Heart right ventricle (tissue), 16 donors: ENCODE results near the gene SS18L1. TPM values are rescaled to one million over a fixed set of nuclear protein-coding genes. Genes with fewer than 3 reads are reported as not detected.

ENCODE experiments used
- ATAC-seq, 8 donors: fragments of 200-7000 bp; cut with Tn5 transposase; one replicate each; pipeline ENCODE4 v1.9.1; 2020; ENCODE audit warnings: mild to moderate bottlenecking in 8 of 8, moderate library complexity in 8 of 8, moderate number of reproducible peaks in 1 of 8
- DNase-seq, 2 donors: peaks; one replicate each; pipeline ENCODE4 v3.0.0-alpha.2; 2020
- H3K27ac ChIP-seq, 10 donors: fragments of 200-600 bp; sonication (generic) in 2 of 10; one replicate each; pipeline versions ENCODE4 v1.5.0 to v1.8.0; 2020 to 2022; ENCODE audit warnings: mild to moderate bottlenecking in 3 of 10
- H3K27me3 ChIP-seq, 7 donors: fragments of 200-600 bp; one replicate each; pipeline ENCODE4 v1.8.0; 2021 to 2022; ENCODE audit warnings: mild to moderate bottlenecking in 2 of 7
- H3K36me3 ChIP-seq, 9 donors: fragments of 200-600 bp; sonication (generic) in 1 of 9; one replicate each; pipeline versions ENCODE4 v1.5.0 to v1.8.0; 2020 to 2022; ENCODE audit warnings: mild to moderate bottlenecking in 2 of 9
- H3K4me1 ChIP-seq, 9 donors: fragments of 200-600 bp; sonication (generic) in 1 of 9; one replicate each; pipeline versions ENCODE4 v1.5.0 to v1.8.0; 2020 to 2022; ENCODE audit warnings: mild to moderate bottlenecking in 4 of 9
- H3K4me3 ChIP-seq, 10 donors: fragments of 200-600 bp; sonication (generic) in 2 of 10; one replicate each; pipeline versions ENCODE4 v1.5.0 to v1.8.0; 2020 to 2022; ENCODE audit warnings: mild to moderate bottlenecking in 7 of 10, moderate library complexity in 2 of 10
- H3K9me3 ChIP-seq, 11 donors: fragments of 200-600 bp in 10 of 11; sonication (generic) in 2 of 11; one replicate each; pipeline versions ENCODE4 v1.5.0 to v1.8.0; 2013 to 2022; ENCODE audit warnings: mild to moderate bottlenecking in 2 of 11, control low read depth in 1 of 11, moderate library complexity in 1 of 11
- WGBS, 2 donors: extraction: QIAGEN DNeasy Blood & Tissue Kit; methylation state at CpG; one replicate each; pipeline ENCODE4 v1.1.7; 2013; ENCODE audit warnings: inconsistent platforms in 1 of 2; 5-methylcytosine and 5-hydroxymethylcytosine counted together
- intact Hi-C, 10 donors: fragments of 100-400 bp; cut with DNase I; formaldehyde crosslinking; loops; one replicate each; pipeline versions ENCODE4 v1.11.1 to v1.14.2; 2022
- polyA plus RNA-seq, 2 donors: library from polyadenylated mRNA; stranded (reverse); fragments of 200-250 nt; gene quantifications; one replicate each; pipeline ENCODE4 v1.2.3, GENCODE V29; 2013
- total RNA-seq, 10 donors: library from RNA; stranded (reverse); fragmentation: NEBNext Ultra II Directional in 3 of 10; extraction: Animal tissue kit (Norgen Biotek cat#: 25700) in 3 of 10; gene quantifications; one replicate each; pipeline versions ENCODE4 v1.2.1 to v1.2.4, GENCODE V29; 2021 to 2023
- TF ChIP-seq, protein P1 (sequence below), 9 donors: fragments of 200-600 bp; sonication (generic) in 2 of 9; IDR thresholded peaks; one replicate each; pipeline versions ENCODE4 v1.5.0 to v1.8.0; 2021 to 2022; ENCODE audit warnings: antibody characterized with exemption in 9 of 9, mild to moderate bottlenecking in 5 of 9, moderate library complexity in 1 of 9
- donor health status: Arrhythmogenic right ventricular cardiomyopathy.
- donor health status: ischemic (EF 13 %, LVEDD 7.1; RV severe dilation, severe dysfunction).
- donor health status: healthy with polysubstance abuse.
- donor health status: DM: no; HTN: yes; CAD: no.
- donor health status: DM: no; HTN: no; CAD: no.
- donor health status: ischemic (EF 25% LVEDD 6.9; RV normal size, moderate dysfunction).
- donor health status: ischemic (EF 25% LVEDD 5.7; RV mildly dilated, moderate dysfunction).
- donor health status: healthy.
- donor health status: DM: yes; HTN: yes; CAD: no.
- donor health status: Ischemic cardiomyopathy.
- donor health status: ischemic (EF 35%, LVEDD 5.7; RV mildly dilated, moderate dysfunction).
- donor health status: nonischemic (EF 11% LVEDD 7.7; RV severe dilation, severe dysfunction).
- donor health status: DM: yes; HTN: yes; CAD: no.
- donor health status: PGD.
- donor health status: ischemic (EF 29% LVEDD 5.4; RV normal size, mild dysfunction).
- donor health status: nonischemic (EF 23%, LVEDD 6.1; RV moderate dilation, normal function).

The SS18L1 gene
- total and polyA plus RNA-seq, 12 donors, result 5.2 to 22.3 (median 7.4) TPM

DNA sequence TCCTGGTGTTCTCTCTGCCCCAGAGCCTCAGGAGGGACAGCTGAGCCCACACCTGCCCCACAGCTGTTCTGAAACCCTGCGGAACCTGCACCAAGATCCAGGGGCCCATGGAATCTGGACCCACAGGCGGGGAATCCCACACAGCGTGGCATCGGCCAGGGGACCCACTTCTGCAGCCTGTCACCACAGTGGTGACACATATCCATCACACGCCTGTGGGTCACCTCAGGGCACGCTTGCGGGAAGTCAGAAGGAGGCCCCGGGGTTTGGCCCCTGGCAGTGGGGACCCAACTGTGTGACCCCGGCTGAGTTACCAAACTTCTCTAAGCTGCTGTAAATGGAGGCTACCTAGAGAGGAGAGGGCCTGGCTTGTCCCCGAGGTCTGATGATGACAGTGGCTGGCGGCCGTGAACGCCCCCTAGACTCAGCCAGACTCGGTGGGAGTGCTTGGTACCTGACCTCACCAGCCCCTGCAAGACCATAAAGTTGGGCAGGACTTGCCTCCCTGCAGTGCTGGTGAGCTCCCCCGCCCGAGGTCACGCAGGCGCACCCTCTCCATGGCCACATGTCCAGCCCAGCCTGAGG lies 78.8 kb downstream of the SS18L1 start:
- intact Hi-C loops, result no loop called here
- no peak for ATAC-seq
- H3K27me3 ChIP-seq, result peaks cover 22 to 89% (median 71%) of the 10 kb centered on the region in 7 donors

DNA sequence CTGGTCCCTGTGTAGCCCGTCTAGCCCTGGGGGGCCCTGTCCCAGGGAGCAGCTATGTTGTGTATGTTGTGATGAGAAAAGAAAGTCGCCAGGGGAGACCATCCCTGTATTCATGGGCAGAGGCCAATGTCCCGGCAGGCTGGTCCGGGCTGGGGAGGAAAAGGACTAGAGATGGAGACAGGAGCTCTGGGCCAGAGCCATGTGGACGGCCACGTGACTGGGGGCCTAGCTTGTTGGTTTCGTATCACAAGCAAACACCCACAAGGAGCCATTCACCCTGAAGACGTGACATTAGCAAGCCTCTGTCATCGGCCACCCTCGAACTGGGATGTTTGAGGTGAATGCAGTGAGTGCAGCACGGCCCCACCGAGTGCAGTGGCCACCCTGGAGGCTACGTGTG lies 79.4 kb downstream of the SS18L1 start:
- H3K4me3 ChIP-seq, result no peak overlapping the region
- DNase-seq (no peak), ATAC-seq (no peak)
- TF ChIP-seq, protein P1, sequence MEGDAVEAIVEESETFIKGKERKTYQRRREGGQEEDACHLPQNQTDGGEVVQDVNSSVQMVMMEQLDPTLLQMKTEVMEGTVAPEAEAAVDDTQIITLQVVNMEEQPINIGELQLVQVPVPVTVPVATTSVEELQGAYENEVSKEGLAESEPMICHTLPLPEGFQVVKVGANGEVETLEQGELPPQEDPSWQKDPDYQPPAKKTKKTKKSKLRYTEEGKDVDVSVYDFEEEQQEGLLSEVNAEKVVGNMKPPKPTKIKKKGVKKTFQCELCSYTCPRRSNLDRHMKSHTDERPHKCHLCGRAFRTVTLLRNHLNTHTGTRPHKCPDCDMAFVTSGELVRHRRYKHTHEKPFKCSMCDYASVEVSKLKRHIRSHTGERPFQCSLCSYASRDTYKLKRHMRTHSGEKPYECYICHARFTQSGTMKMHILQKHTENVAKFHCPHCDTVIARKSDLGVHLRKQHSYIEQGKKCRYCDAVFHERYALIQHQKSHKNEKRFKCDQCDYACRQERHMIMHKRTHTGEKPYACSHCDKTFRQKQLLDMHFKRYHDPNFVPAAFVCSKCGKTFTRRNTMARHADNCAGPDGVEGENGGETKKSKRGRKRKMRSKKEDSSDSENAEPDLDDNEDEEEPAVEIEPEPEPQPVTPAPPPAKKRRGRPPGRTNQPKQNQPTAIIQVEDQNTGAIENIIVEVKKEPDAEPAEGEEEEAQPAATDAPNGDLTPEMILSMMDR (IDR thresholded peaks at IDR 0.05), result no peak
- no peaks in the 10 kb centered on the region for H3K36me3 ChIP-seq
- 76 to 81% methylated on average over 13 of the region's 13 CpGs for WGBS, 2 donors
- intact Hi-C loops, result no loop called here
- H3K4me1 ChIP-seq, result peaks cover 3 to 23% (median 12%) of the 10 kb centered on the region in 9 donors
- H3K9me3 ChIP-seq, result no peaks in the 10 kb centered on the region
- H3K27ac ChIP-seq, result no peak overlapping the region
- peaks cover 20 to 83% (median 65%) of the 10 kb centered on the region in 7 donors for H3K27me3 ChIP-seq

More for the DNA sequence above, 78.8 kb downstream of the SS18L1 start:
- Histone ChIP-seq H3K27ac (no peak overlapping the region), H3K4me3 (no peak overlapping the region), H3K4me1 (peaks cover 3 to 23% (median 12%) of the 10 kb centered on the region in 9 donors), H3K36me3 (no peaks in the 10 kb centered on the region), H3K9me3 (no peaks in the 10 kb centered on the region)
- 82 to 86% methylated on average over 18 of the region's 18 CpGs for WGBS, 2 donors
- TF ChIP-seq, protein P1 (IDR thresholded peaks at IDR 0.05), result no peak
- DNase-seq, result no peak

DNA sequence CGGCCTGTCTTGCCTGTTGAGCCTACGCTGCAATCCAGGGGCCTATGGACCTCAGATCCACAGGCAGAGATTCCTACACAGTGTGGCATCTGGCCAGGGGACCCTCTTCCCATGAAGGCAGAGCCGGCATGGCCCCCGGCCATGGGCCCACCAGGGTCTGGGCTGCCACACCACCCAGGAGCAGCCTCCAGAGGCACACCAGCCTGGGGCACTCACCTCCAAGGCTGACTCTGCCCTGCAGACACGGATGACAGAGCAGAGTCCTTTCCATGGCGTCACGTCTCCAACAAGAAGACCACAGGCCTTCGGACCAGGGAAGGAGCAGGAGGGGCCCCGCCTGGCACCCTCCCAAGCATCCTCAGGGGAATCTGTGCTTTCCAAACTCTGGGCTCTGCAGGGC lies 80.0 kb downstream of the SS18L1 start:
- WGBS, 2 donors, result 83 to 90% methylated on average over 9 of the region's 9 CpGs
- intact Hi-C loops, result no loop called here

DNA sequence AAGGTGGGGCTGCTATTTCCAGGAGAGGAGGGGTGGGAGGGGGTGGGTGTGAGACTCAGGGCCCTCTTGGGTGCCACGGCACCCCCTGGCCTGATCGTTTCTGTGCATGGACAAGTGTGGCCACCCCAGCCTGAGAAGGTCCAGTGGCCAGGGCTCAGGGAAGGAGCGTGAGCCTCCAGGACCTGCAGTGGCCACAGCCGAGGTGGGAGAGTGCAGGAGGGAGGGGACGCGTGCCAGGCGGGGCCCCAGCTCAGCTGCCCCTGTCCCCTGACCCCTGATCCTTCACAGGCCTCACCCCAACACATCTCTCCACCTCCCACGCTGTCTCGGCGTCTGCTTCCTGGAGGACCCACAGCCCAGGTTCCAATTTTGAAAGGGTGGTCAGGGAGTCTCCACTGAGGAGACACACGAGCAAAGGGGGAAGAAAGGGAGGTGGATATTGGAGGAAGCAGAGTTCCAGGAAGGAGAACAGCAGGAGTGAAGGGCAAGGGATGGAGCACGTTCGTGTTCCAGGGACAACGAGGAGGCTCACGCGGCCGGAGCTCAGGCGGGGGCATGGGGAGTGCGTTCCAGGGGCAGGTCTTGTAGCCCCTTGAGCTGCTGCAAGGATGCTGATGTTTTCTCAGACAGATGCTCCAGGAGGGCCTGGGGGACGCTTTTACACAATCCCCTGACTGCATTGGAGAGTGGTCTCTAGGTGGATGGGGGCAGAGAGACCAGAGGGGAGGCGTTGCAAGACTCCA lies 80.7 kb downstream of the SS18L1 start:
- Histone ChIP-seq H3K4me1 (peaks cover 3 to 17% (median 10%) of the 10 kb centered on the region in 9 donors), H3K27ac (no peak overlapping the region), H3K9me3 (no peaks in the 10 kb centered on the region), H3K36me3 (no peaks in the 10 kb centered on the region), H3K4me3 (no peak overlapping the region), H3K27me3 (peaks cover 20 to 70% (median 53%) of the 10 kb centered on the region in 7 donors)
- TF ChIP-seq, protein P1 (IDR thresholded peaks at IDR 0.05), result no peak
- DNase-seq (no peak), ATAC-seq (no peak)
- intact Hi-C loops, result no loop called here
- 61 to 66% methylated on average over 21 of the region's 21 CpGs for WGBS, 2 donors

More for the DNA sequence above, 80.0 kb downstream of the SS18L1 start:
- Histone ChIP-seq H3K4me3 (no peak overlapping the region), H3K36me3 (no peaks in the 10 kb centered on the region), H3K9me3 (no peaks in the 10 kb centered on the region), H3K27me3 (peaks cover 20 to 77% (median 60%) of the 10 kb centered on the region in 7 donors), H3K4me1 (peaks cover 3 to 23% (median 12%) of the 10 kb centered on the region in 9 donors), H3K27ac (no peak overlapping the region)
- no peak for ATAC-seq
- TF ChIP-seq, protein P1 (IDR thresholded peaks at IDR 0.05), result no peak
- no peak for DNase-seq
